SU-DHL-6 (cell line): Measurements from ENCODE around the gene SHROOM1.
"Not testable (repeated sequence)": the region's sequence is repeated elsewhere in the genome, so short reads cannot be mapped to it uniquely, and the experiment has no call there.

Source experiments
- H2AFZ ChIP-seq: fragments of 200-600 bp; sonication (generic); 2 replicates; pipeline ENCODE4 v1.6.1; 2014; ENCODE audit warnings: low read depth, mild to moderate bottlenecking, moderate library complexity, mixed read lengths, antibody characterized with exemption, low read length; ENCODE audit not compliant: severe bottlenecking
- H3F3A ChIP-seq: fragments of 200-600 bp; shearing (Covaris generic); 2 replicates; pipeline ENCODE4 v1.6.0; 2016; ENCODE audit warnings: antibody characterized with exemption, mild to moderate bottlenecking; ENCODE audit not compliant: insufficient read depth
- H3K27ac ChIP-seq: fragments of 200-600 bp; sonication (generic); 2 replicates; pipeline ENCODE4 v1.5.1; 2016; ENCODE audit warnings: low read depth, mild to moderate bottlenecking, low read length, moderate library complexity, mixed read lengths
- H3K27me3 ChIP-seq: fragments of 200-600 bp; sonication (generic), shearing (Covaris generic); 2 replicates; pipeline ENCODE4 v1.6.0; 2014; ENCODE audit warnings: mild to moderate bottlenecking, low read length
- H3K36me3 ChIP-seq: fragments of 200-600 bp; sonication (generic); 2 replicates; pipeline ENCODE4 v1.6.1; 2014; ENCODE audit warnings: mild to moderate bottlenecking, low read length, mixed read lengths
- H3K4me2 ChIP-seq: fragments of 300-600, 200-600 bp; shearing (Covaris generic), sonication (generic); 2 replicates; pipeline ENCODE4 v1.6.0; 2014; ENCODE audit warnings: low read length, low read depth, mild to moderate bottlenecking; ENCODE audit not compliant: poor library complexity, severe bottlenecking
- H3K4me3 ChIP-seq: fragments of 200-600 bp; sonication (generic); 2 replicates; pipeline ENCODE4 v1.5.1; 2014; ENCODE audit warnings: antibody characterized with exemption, low read length, mild to moderate bottlenecking, mixed read lengths; ENCODE audit not compliant: insufficient read depth, poor library complexity, severe bottlenecking
- H3K79me2 ChIP-seq: fragments of 200-600 bp; sonication (generic); 2 replicates; pipeline ENCODE4 v1.6.1; 2014; ENCODE audit warnings: mild to moderate bottlenecking, low read length, moderate library complexity; ENCODE audit not compliant: insufficient read depth
- H3K9ac ChIP-seq: fragments of 200-600 bp; sonication (generic); 2 replicates; pipeline ENCODE4 v1.7.0; 2014; ENCODE audit warnings: mild to moderate bottlenecking, low read length
- H3K9me2 ChIP-seq: fragments of 200-600 bp; sonication (generic); replicated peaks from 2 replicates; pipeline ENCODE4 v1.6.1; 2014; ENCODE audit warnings: low read length; ENCODE audit not compliant: insufficient read depth
- H3K9me3 ChIP-seq: fragments of 200-600 bp; sonication (generic); 2 replicates; pipeline ENCODE4 v1.6.1; 2014; ENCODE audit warnings: low read length, mixed read lengths; ENCODE audit not compliant: insufficient read depth
- H4K20me1 ChIP-seq: fragments of 200-600 bp; sonication (generic); 2 replicates; pipeline ENCODE4 v1.6.1; 2014; ENCODE audit warnings: low read depth, mild to moderate bottlenecking, antibody characterized with exemption, low read length, moderate library complexity, mixed read lengths
- CTCF ChIP-seq: fragments of 200-600 bp; sonication (generic); IDR thresholded peaks from one replicate; pipeline ENCODE4 v1.5.1; 2017; ENCODE audit warnings: antibody characterized with exemption, mild to moderate bottlenecking, low read length, moderate library complexity; ENCODE audit not compliant: insufficient read depth, poor library complexity, severe bottlenecking
- EZH2phosphoT487 ChIP-seq: fragments of 200-600 bp; sonication (generic), shearing (Covaris generic); conservative IDR thresholded peaks from 2 replicates; pipeline ENCODE4 v1.6.1; 2018; ENCODE audit warnings: mild to moderate bottlenecking, antibody characterized with exemption, low read length, moderate library complexity, mixed read lengths

Gene SHROOM1

GRCh38 chr5:132856011-132856410 lies 25.6 kb upstream of the SHROOM1 start:
- H4K20me1 ChIP-seq, result no peaks in the 10 kb centered on the region
- no peak overlapping the region for H3K27ac ChIP-seq
- no peak for TF ChIP-seq CTCF
- TF ChIP-seq EZH2phosphoT487, result no peak

GRCh38 chr5:132854992-132855391 lies 24.5 kb upstream of the SHROOM1 start:
- not testable (repeated sequence) for H3K27me3 ChIP-seq, H3K9ac ChIP-seq, H3F3A ChIP-seq, H3K79me2 ChIP-seq, H3K4me3 ChIP-seq, H2AFZ ChIP-seq, H3K9me3 ChIP-seq, H4K20me1 ChIP-seq, H3K4me2 ChIP-seq, H3K36me3 ChIP-seq, H3K27ac ChIP-seq, H3K9me2 ChIP-seq

More at GRCh38 chr5:132856011-132856410, 25.6 kb upstream of the SHROOM1 start:
- no peak overlapping the region for H3K9ac ChIP-seq
- H3K4me2 ChIP-seq, result no peak overlapping the region
- no peaks in the 10 kb centered on the region for H3F3A ChIP-seq
- no peak overlapping the region for H2AFZ ChIP-seq
- no peak overlapping the region for H3K4me3 ChIP-seq
- H3K36me3 ChIP-seq, result no peaks in the 10 kb centered on the region
- no peaks in the 10 kb centered on the region for H3K79me2 ChIP-seq
- no peaks in the 10 kb centered on the region for H3K9me3 ChIP-seq
- H3K27me3 ChIP-seq, result no peaks in the 10 kb centered on the region
- no peaks in the 10 kb centered on the region for H3K9me2 ChIP-seq

- H3K4me2 ChIP-seq, result no peak overlapping the region
- H3K79me2 ChIP-seq, result no peaks in the 10 kb centered on the region
- no peaks in the 10 kb centered on the region for H3K9me2 ChIP-seq
- H3K27ac ChIP-seq, result no peak overlapping the region
- H4K20me1 ChIP-seq, result no peaks in the 10 kb centered on the region
- TF ChIP-seq EZH2phosphoT487, result no peak
- no peak for TF ChIP-seq CTCF
- H3K9ac ChIP-seq, result no peak overlapping the region
- no peaks in the 10 kb centered on the region for H3K36me3 ChIP-seq
- H3K9me3 ChIP-seq, result no peaks in the 10 kb centered on the region
- no peaks in the 10 kb centered on the region for H3F3A ChIP-seq
- no peak overlapping the region for H3K4me3 ChIP-seq
- no peaks in the 10 kb centered on the region for H3K27me3 ChIP-seq
- no peak overlapping the region for H2AFZ ChIP-seq
These were observed 23.9 kb upstream of the SHROOM1 start for GRCh38 chr5:132854301-132854700.

- Histone ChIP-seq H3K4me3 (no peak overlapping the region), H3K9me3 (no peaks in the 10 kb centered on the region), H3F3A (no peaks in the 10 kb centered on the region), H3K4me2 (no peak overlapping the region), H3K9me2 (no peaks in the 10 kb centered on the region), H3K36me3 (no peaks in the 10 kb centered on the region), H3K79me2 (no peaks in the 10 kb centered on the region), H2AFZ (no peak overlapping the region), H3K27me3 (no peaks in the 10 kb centered on the region), H4K20me1 (no peaks in the 10 kb centered on the region), H3K27ac (no peak overlapping the region), H3K9ac (no peak overlapping the region)
- TF ChIP-seq EZH2phosphoT487, result no peak
These were observed 23.3 kb upstream of the SHROOM1 start for GRCh38 chr5:132853790-132854189.
